GM23248 (cell line): ENCODE data around the gene PTK7. TPM values are rescaled to one million over a fixed set of nuclear protein-coding genes. Genes with fewer than 3 reads are reported as not detected.

ENCODE experiments used
- DNase-seq: peaks from one replicate; pipeline ENCODE4 v3.0.0-alpha.2; 2015
- H2AFZ ChIP-seq: fragments of 200-600 bp; sonication (generic); 2 replicates; pipeline ENCODE4 v1.6.1; 2016; ENCODE audit warnings: antibody characterized with exemption
- H3F3A ChIP-seq: fragments of 200-600 bp; sonication (generic); 2 replicates; pipeline ENCODE4 v1.6.1; 2016; ENCODE audit warnings: mild to moderate bottlenecking, antibody characterized with exemption, mixed run types; ENCODE audit not compliant: insufficient read depth
- H3K27ac ChIP-seq: fragments of 200-600 bp; sonication (generic); 2 replicates; pipeline ENCODE4 v1.5.1; 2016; ENCODE audit warnings: mild to moderate bottlenecking
- H3K27me3 ChIP-seq: fragments of 200-600 bp; sonication (generic); replicated peaks from 2 replicates; pipeline ENCODE4 v1.6.1; 2016; ENCODE audit warnings: mild to moderate bottlenecking; ENCODE audit not compliant: insufficient read depth
- H3K36me3 ChIP-seq: fragments of 200-600 bp; sonication (generic); 2 replicates; pipeline ENCODE4 v1.6.1; 2016; ENCODE audit warnings: low read depth, mild to moderate bottlenecking
- H3K4me1 ChIP-seq: fragments of 200-600 bp; sonication (generic); 2 replicates; pipeline ENCODE4 v1.6.1; 2016; ENCODE audit warnings: mild to moderate bottlenecking; ENCODE audit not compliant: insufficient read depth
- H3K4me2 ChIP-seq: fragments of 200-600 bp; sonication (generic); one replicate; pipeline ENCODE4 v1.6.1; 2016; ENCODE audit warnings: mild to moderate bottlenecking; ENCODE audit not compliant: unreplicated experiment
- H3K4me3 ChIP-seq: fragments of 200-600 bp; sonication (generic); 2 replicates; pipeline ENCODE4 v1.5.1; 2016; ENCODE audit warnings: mild to moderate bottlenecking
- H3K79me2 ChIP-seq: fragments of 200-600 bp; sonication (generic); 2 replicates; pipeline ENCODE4 v1.6.1; 2016; ENCODE audit warnings: mild to moderate bottlenecking; ENCODE audit not compliant: insufficient read depth
- H3K9ac ChIP-seq: fragments of 200-600 bp; sonication (generic); 2 replicates; pipeline ENCODE4 v1.6.1; 2016; ENCODE audit warnings: mild to moderate bottlenecking
- H3K9me2 ChIP-seq: fragments of 200-600 bp; sonication (generic); 2 replicates; pipeline ENCODE4 v1.6.1; 2016; ENCODE audit warnings: mixed run types, mild to moderate bottlenecking, moderate library complexity; ENCODE audit not compliant: insufficient read depth
- H3K9me3 ChIP-seq: fragments of 200-600 bp; sonication (generic); one replicate; pipeline ENCODE4 v1.6.1; 2017; ENCODE audit warnings: low read depth
- H4K20me1 ChIP-seq: fragments of 200-600 bp; sonication (generic); 2 replicates; pipeline ENCODE4 v1.6.0; 2016; ENCODE audit not compliant: insufficient read depth
- EZH2 ChIP-seq: fragments of 200-600 bp; sonication (generic); IDR thresholded peaks from 2 replicates; pipeline ENCODE4 v1.6.1; 2018; ENCODE audit warnings: antibody characterized with exemption, mild to moderate bottlenecking; ENCODE audit not compliant: insufficient read depth, poor library complexity, severe bottlenecking
- EZH2phosphoT487 ChIP-seq: fragments of 200-600 bp; sonication (generic); IDR thresholded peaks from 2 replicates; pipeline ENCODE4 v1.6.1; 2018; ENCODE audit warnings: antibody characterized with exemption, moderate library complexity, mild to moderate bottlenecking, low read depth; ENCODE audit not compliant: insufficient read depth
- WGBS, 2 experiments: methylation state at CpG; one replicate each; pipeline ENCODE4 v1.1.6; 2015 to 2017; ENCODE audit warnings: low lambda C conversion rate in 2 of 2, low coverage in 1 of 2; ENCODE audit errors: missing lambda C conversion rate in 2 of 2; 5-methylcytosine and 5-hydroxymethylcytosine counted together
- in situ Hi-C: fragments of 300-500 bp; cut with MboI; formaldehyde crosslinking; loops from 2 replicates; pipeline ENCODE4 v1.15.0; 2020
- polyA plus RNA-seq: library from polyadenylated mRNA; unstranded; fragments of >200 nt; fragmentation: Nextera tagmentation; extraction: Ambion mirVana; gene quantifications from 2 replicates; pipeline ENCODE4 v1.2.1, GENCODE V29; 2016
- total RNA-seq: library from RNA; depleted of rRNA; stranded (reverse); fragments of >200 nt; shearing (Covaris generic); gene quantifications from 2 replicates; pipeline ENCODE4 v1.2.3, GENCODE V29; 2014

PTK7 gene
- total and polyA plus RNA-seq, 2 experiments from 2014 or later: 110 to 146 TPM

- Histone ChIP-seq H3K4me2 (no peak overlapping the region), H3K4me1 (peaks cover 9% of the 10 kb centered on the region), H3K36me3 (peaks cover 6% of the 10 kb centered on the region), H3K27me3 (no peaks in the 10 kb centered on the region), H4K20me1 (no peaks in the 10 kb centered on the region), H2AFZ (no peak overlapping the region), H3K27ac (peak overlapping the region; percentile 63), H3F3A (peaks cover 19% of the 10 kb centered on the region; the same call in 1 of the 2 replicates), H3K4me3 (no peak overlapping the region), H3K9me3 (no peaks in the 10 kb centered on the region), H3K9ac (0 out of 2 replicates have a peak overlapping the region, but pooled peaks have one; percentile 18), H3K9me2 (no peaks in the 10 kb centered on the region), H3K79me2 (no peaks in the 10 kb centered on the region)
- 71 to 80% methylated on average over 7 of the region's 7 CpGs for WGBS, 2 experiments
- no peak for TF ChIP-seq EZH2phosphoT487
- no peak for TF ChIP-seq EZH2
- no peak for DNase-seq
- in situ Hi-C loops: no loop called here
Measured at GRCh38 chr6:43150051-43150751, 74.1 kb downstream of the PTK7 start.

GRCh38 chr6:43159599-43159998 is 83.5 kb downstream of the PTK7 start:
- no peak for DNase-seq
- Histone ChIP-seq H3K36me3 (peaks cover 4% of the 10 kb centered on the region), H3K79me2 (no peaks in the 10 kb centered on the region), H3K9me3 (no peaks in the 10 kb centered on the region), H3K9ac (no peak overlapping the region), H3K27me3 (no peaks in the 10 kb centered on the region), H3K9me2 (no peaks in the 10 kb centered on the region), H3F3A (no peaks in the 10 kb centered on the region), H3K4me3 (no peak overlapping the region), H3K27ac (no peak overlapping the region), H4K20me1 (no peaks in the 10 kb centered on the region), H3K4me2 (no peak overlapping the region), H2AFZ (no peak overlapping the region), H3K4me1 (no peaks in the 10 kb centered on the region)
- TF ChIP-seq EZH2: no peak
- no peak for TF ChIP-seq EZH2phosphoT487
- in situ Hi-C loops: no loop called here
- WGBS, 2 experiments: 74% methylated on average over 11 of the region's 11 CpGs

DNA sequence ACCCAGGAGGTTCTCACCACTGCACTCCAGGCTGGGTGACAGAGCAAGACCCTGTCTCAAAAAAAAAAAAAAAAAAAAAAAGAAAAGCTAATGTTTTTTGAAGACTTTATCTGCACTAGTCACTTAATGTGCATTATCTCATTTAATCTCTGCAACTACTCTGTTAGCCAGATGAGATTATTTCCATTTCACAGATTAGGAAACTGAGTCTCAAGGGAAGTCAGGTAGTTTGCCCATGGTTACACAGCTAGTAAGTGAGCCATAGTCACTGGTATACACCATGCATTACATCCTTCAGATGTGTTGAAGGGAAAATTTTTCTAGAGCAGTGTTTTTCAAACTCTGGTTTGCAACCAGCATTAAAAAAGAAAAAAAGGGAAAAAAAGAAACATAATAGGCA is 87.8 kb downstream of the PTK7 start:
- no peaks in the 10 kb centered on the region for H3K9me3 ChIP-seq
- in situ Hi-C loops: no loop called here
- H3K36me3 ChIP-seq: peaks cover 4% of the 10 kb centered on the region
- H4K20me1 ChIP-seq: no peaks in the 10 kb centered on the region
- H3K9me2 ChIP-seq: no peaks in the 10 kb centered on the region
- no peak overlapping the region for H3K4me3 ChIP-seq
- no peak overlapping the region for H2AFZ ChIP-seq
- no peaks in the 10 kb centered on the region for H3F3A ChIP-seq
- H3K9ac ChIP-seq: no peak overlapping the region
- no peak for DNase-seq
- H3K27ac ChIP-seq: no peak overlapping the region
- H3K4me1 ChIP-seq: no peaks in the 10 kb centered on the region
- no peaks in the 10 kb centered on the region for H3K79me2 ChIP-seq
- H3K4me2 ChIP-seq: no peak overlapping the region
- TF ChIP-seq EZH2 (no peak), EZH2phosphoT487 (no peak)
- H3K27me3 ChIP-seq: no peaks in the 10 kb centered on the region

DNA sequence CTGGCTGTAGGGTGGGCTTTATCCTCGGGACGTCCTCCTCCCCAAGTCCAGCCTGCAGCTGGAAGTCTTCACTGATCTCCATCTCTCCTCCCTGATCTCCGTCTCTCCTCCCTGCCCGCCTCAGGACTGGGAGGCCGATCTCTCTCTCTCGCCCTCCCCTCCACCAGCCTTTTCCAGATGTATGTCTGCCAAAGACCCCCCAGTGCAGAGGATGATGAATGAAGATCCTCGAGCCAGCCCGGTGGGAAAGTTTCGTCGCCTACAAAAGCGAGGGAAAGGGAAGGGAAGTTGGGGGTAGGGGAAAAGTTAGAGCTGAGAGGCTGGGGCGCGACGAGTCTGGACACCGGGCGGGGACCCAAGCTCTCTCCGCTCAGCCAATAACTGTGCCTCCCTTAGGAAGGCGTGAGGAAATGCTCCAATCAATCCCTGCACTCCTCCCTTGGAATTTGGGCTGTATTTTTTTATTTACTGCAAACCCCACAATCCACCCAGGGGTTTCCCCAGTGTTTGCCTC is 94.4 kb downstream of the PTK7 start:
- peak overlapping the region; percentile 76 for H3K27ac ChIP-seq
- peaks cover 12% of the 10 kb centered on the region for H3K4me1 ChIP-seq
- no peaks in the 10 kb centered on the region for H3K9me2 ChIP-seq
- H4K20me1 ChIP-seq: no peaks in the 10 kb centered on the region
- H3K9me3 ChIP-seq: no peaks in the 10 kb centered on the region
- H3F3A ChIP-seq: peaks cover 30% of the 10 kb centered on the region
- H2AFZ ChIP-seq: peak overlapping the region; percentile 97
- TF ChIP-seq EZH2: no peak
- TF ChIP-seq EZH2phosphoT487: no peak
- peaks cover 6% of the 10 kb centered on the region for H3K36me3 ChIP-seq
- 2 to 3% methylated on average over 18 of the region's 18 CpGs for WGBS, 2 experiments
- peak overlapping the region; percentile 80 for H3K4me3 ChIP-seq
- peak overlapping the region; percentile 95 for H3K4me2 ChIP-seq
- H3K9ac ChIP-seq: peak overlapping the region; percentile 91
- H3K27me3 ChIP-seq: no peaks in the 10 kb centered on the region
- in situ Hi-C loops: no loop called here
- DNase-seq: peak; percentile 95
- H3K79me2 ChIP-seq: peaks cover 30% of the 10 kb centered on the region
